CD4-positive, alpha-beta T cell (primary cell): ENCODE results near the gene PPM1H. TPM values are rescaled to one million over a fixed set of nuclear protein-coding genes. Genes with fewer than 3 reads are reported as not detected.
A peak's percentile ranks its signal among the peaks of the same experiment; 100 is the strongest.

Experiments
- ATAC-seq: fragments of 200-7000 bp; cut with Tn5 transposase; one replicate; pipeline ENCODE4 v1.10.0; 2022; ENCODE audit warnings: mild to moderate bottlenecking; ENCODE audit not compliant: poor library complexity
- CTCF ChIA-PET: fragments of 350-600 bp; sonication (Branson Sonifier 250); formaldehyde crosslinking; loops from one replicate; lab custom pipeline; 2021; ENCODE audit warnings: antibody characterized with exemption, inconsistent platforms; lab: Charles Lee
- POLR2A ChIA-PET: fragments of 350-600 bp; sonication (Branson Sonifier 250); formaldehyde crosslinking; loops from one replicate; lab custom pipeline; 2021; ENCODE audit warnings: antibody characterized with exemption, inconsistent platforms; lab: Charles Lee
- DNase-seq, 14 experiments: peaks; one replicate each; pipeline ENCODE4 v3.0.0-alpha.2; 2013 to 2020; ENCODE audit warnings: mixed read lengths in 2 of 14
- H3K27ac ChIP-seq, 2 donors: one replicate each; pipeline versions ENCODE4 v1.5.1 to v1.7.0; 2013; ENCODE audit warnings: low read length in 2 of 2, low read depth in 1 of 2, mild to moderate bottlenecking in 1 of 2
- H3K27me3 ChIP-seq, 2 experiments: 1 replicate in 1 of 2; 2 replicates in 1 of 2; pipeline versions ENCODE4 v1.6.1 to v1.7.0; 2013; ENCODE audit warnings: low read length in 2 of 2, control low read depth in 1 of 2, mild to moderate bottlenecking in 1 of 2, moderate library complexity in 1 of 2; ENCODE audit not compliant: insufficient read depth in 2 of 2, control insufficient read depth in 1 of 2
- H3K36me3 ChIP-seq: one replicate; pipeline ENCODE4 v1.6.1; 2013; ENCODE audit warnings: low read length, control low read depth; ENCODE audit not compliant: insufficient read depth
- H3K4me1 ChIP-seq: one replicate; pipeline ENCODE4 v1.6.1; 2013; ENCODE audit warnings: low read length, control low read depth; ENCODE audit not compliant: insufficient read depth
- H3K4me3 ChIP-seq: one replicate; pipeline ENCODE4 v1.5.1; 2013; ENCODE audit warnings: mild to moderate bottlenecking, low read length, moderate library complexity
- H3K9me3 ChIP-seq, 2 experiments: 1 replicate in 1 of 2; 2 replicates in 1 of 2; pipeline versions ENCODE4 v1.6.1 to v1.7.0; 2013; ENCODE audit warnings: low read length in 2 of 2, mild to moderate bottlenecking in 2 of 2, control low read depth in 1 of 2, moderate library complexity in 1 of 2; ENCODE audit not compliant: control insufficient read depth in 1 of 2, insufficient read depth in 1 of 2
- H3K27ac Mint-ChIP-seq: one replicate; pipeline ENCODE4 v1.8.0; 2020; ENCODE audit warnings: mixed read lengths
- H3K27me3 Mint-ChIP-seq: one replicate; pipeline ENCODE4 v1.8.0; 2021; ENCODE audit warnings: mixed read lengths
- H3K36me3 Mint-ChIP-seq: one replicate; pipeline ENCODE4 v1.8.0; 2021; ENCODE audit warnings: low read depth, mixed read lengths
- H3K4me1 Mint-ChIP-seq: one replicate; pipeline ENCODE4 v1.8.0; 2021; ENCODE audit warnings: low read depth, mixed read lengths
- H3K4me3 Mint-ChIP-seq: one replicate; pipeline ENCODE4 v1.8.0; 2020; ENCODE audit warnings: mild to moderate bottlenecking, mixed read lengths
- H3K9me3 Mint-ChIP-seq: one replicate; pipeline ENCODE4 v1.8.0; 2020; ENCODE audit warnings: mixed read lengths
- intact Hi-C, 2 experiments: fragments of 100-400 bp; cut with DNase I in 1 of 2; cut with micrococcal nuclease in 1 of 2; formaldehyde crosslinking; loops; one replicate each; pipeline versions ENCODE4 v1.15.1 to v1.9.0; 2023 to 2025; cut with DNase I, micrococcal nuclease
- total RNA-seq, 174 experiments: library from RNA in 2 of 174; stranded (reverse) in 2 of 174; gene quantifications; one replicate each; pipeline ENCODE4 v1.2.3 and lab custom pipeline; 2021 to 2026
- TF ChIP-seq, protein P1 (sequence below): fragments of 200-600 bp; IDR thresholded peaks from one replicate; pipeline ENCODE4 v1.8.0; 2022; ENCODE audit warnings: antibody characterized with exemption, mild to moderate bottlenecking

The PPM1H gene
- total RNA-seq, 2 experiments from 2014 or later = not detected

DNA sequence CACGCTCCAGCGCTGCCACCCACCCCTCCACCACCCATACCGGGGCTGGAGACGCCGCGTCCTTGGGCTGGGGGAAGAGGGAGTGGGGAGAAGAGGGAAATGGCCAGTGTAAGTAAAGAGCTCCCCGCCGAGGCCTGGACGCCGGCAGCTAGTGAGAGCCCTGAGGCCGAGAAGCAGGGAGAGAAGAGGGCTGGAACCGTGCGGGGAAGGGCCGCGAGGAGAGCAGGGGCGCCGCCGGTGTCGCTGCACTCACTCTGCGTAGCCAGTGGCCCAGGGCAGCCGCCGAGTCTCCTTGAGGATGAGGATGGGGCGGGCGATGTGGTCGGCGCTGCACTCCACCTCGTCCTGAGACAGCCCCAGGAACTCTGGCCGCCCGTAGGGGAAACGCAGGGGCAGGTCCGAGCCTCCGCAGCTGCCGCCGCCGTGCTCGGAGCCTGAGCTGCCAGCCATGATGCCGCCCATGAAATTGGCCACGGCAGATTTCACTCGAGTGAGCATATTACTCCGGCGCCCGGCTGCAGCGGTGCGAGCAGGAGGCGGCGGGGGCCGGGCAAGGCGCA is 631 bp downstream of the PPM1H start:
- H3K27me3 Mint-ChIP-seq = peaks cover 61% of the 10 kb centered on the region
- POLR2A ChIA-PET = no interaction called here
- peaks cover 14% of the 10 kb centered on the region for H3K4me1 Mint-ChIP-seq
- Histone ChIP-seq H3K4me1 (peaks cover 13% of the 10 kb centered on the region), H3K27me3 (peaks cover 22 to 51% of the 10 kb centered on the region in 2 experiments), H3K9me3 (peaks cover 0 to 8% of the 10 kb centered on the region in 2 experiments), H3K36me3 (no peaks in the 10 kb centered on the region), H3K27ac (no peak overlapping the region), H3K4me3 (peak overlapping the region; percentile 49)
- no peaks in the 10 kb centered on the region for H3K9me3 Mint-ChIP-seq
- no peak overlapping the region for H3K27ac Mint-ChIP-seq
- ATAC-seq (no peak), DNase-seq (peak in 2 of 14 experiments; percentile 2 to 11)
- H3K36me3 Mint-ChIP-seq = no peaks in the 10 kb centered on the region
- H3K4me3 Mint-ChIP-seq = peak overlapping the region; percentile 86
- TF ChIP-seq, protein P1, sequence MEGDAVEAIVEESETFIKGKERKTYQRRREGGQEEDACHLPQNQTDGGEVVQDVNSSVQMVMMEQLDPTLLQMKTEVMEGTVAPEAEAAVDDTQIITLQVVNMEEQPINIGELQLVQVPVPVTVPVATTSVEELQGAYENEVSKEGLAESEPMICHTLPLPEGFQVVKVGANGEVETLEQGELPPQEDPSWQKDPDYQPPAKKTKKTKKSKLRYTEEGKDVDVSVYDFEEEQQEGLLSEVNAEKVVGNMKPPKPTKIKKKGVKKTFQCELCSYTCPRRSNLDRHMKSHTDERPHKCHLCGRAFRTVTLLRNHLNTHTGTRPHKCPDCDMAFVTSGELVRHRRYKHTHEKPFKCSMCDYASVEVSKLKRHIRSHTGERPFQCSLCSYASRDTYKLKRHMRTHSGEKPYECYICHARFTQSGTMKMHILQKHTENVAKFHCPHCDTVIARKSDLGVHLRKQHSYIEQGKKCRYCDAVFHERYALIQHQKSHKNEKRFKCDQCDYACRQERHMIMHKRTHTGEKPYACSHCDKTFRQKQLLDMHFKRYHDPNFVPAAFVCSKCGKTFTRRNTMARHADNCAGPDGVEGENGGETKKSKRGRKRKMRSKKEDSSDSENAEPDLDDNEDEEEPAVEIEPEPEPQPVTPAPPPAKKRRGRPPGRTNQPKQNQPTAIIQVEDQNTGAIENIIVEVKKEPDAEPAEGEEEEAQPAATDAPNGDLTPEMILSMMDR = no peak
- CTCF ChIA-PET = no interaction called here
- intact Hi-C loops = no loop called here

DNA sequence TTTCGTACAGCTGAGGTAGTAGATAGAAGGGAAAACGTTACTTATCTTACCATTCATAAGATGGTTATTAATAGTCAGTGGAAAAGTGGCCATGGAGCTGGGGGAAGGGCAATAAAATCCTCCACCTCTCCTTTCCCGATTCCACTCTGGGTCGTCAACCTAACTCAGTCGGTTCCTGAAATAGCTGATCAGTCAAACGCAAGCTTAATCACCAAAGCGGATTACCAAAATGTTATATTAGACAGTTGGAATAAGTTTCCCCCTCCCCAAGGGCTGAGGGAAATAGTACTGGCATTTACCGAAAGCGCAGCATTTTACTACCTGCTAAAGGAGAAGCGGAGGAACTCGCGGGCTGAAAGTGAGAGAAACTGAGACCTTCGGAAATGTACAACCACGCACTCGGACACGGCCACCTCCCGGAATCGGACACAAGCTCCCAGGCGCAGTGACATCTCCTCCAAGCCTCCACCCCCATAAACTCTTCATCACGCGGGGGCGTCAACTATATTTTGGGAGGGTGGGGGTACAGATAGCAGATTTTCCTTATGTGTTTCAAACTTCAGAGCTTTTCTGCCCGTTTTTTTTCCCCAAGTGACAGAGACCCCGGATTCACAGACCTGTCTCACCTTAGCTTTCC is 1.2 kb downstream of the PPM1H start:
- TF ChIP-seq, protein P1 = no peak
- no peaks in the 10 kb centered on the region for H3K36me3 Mint-ChIP-seq
- H3K27me3 ChIP-seq = peaks cover 22 to 51% of the 10 kb centered on the region in 2 experiments
- H3K4me3 Mint-ChIP-seq = peak overlapping the region; percentile 86
- H3K36me3 ChIP-seq = no peaks in the 10 kb centered on the region
- peaks cover 14% of the 10 kb centered on the region for H3K4me1 Mint-ChIP-seq
- ChIA-PET CTCF (no interaction called here), POLR2A (no interaction called here)
- peak in 1 of 14 experiments; percentile 2 for DNase-seq
- peaks cover 63% of the 10 kb centered on the region for H3K27me3 Mint-ChIP-seq
- no peak for ATAC-seq
- no peak overlapping the region for H3K27ac Mint-ChIP-seq
- no peaks in the 10 kb centered on the region for H3K9me3 Mint-ChIP-seq
- H3K4me3 ChIP-seq = peak overlapping the region; percentile 49
- H3K4me1 ChIP-seq = peaks cover 13% of the 10 kb centered on the region
- H3K27ac ChIP-seq = no peak overlapping the region
- intact Hi-C loops = no loop called here
- peaks cover 0 to 8% of the 10 kb centered on the region in 2 experiments for H3K9me3 ChIP-seq

DNA sequence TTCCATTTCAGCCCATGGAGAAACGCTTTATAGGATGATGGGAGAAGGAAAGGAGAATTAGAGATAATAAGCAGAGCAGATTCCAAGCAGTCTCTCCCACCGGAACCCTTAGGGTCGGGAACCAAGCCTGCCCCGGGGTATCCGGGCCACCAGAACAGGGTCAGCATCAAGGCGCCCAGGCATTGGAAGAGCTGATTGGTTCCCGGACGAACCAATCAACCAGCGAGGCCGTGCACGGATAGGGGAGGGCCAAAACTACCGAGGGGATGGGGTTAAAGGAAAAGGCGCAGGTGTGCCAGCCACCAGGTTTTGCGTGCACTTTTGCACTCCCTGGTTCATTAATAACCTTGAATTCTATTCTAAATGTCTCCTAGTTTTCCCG is 1.7 kb downstream of the PPM1H start:
- H3K27ac Mint-ChIP-seq = no peak overlapping the region
- TF ChIP-seq, protein P1 = no peak
- H3K36me3 Mint-ChIP-seq = no peaks in the 10 kb centered on the region
- intact Hi-C loops = no loop called here
- ChIA-PET CTCF (no interaction called here), POLR2A (no interaction called here)
- H3K27me3 Mint-ChIP-seq = peaks cover 67% of the 10 kb centered on the region
- peak overlapping the region; percentile 86 for H3K4me3 Mint-ChIP-seq
- Histone ChIP-seq H3K27ac (no peak overlapping the region), H3K4me3 (no peak overlapping the region), H3K9me3 (peaks cover 0 to 8% of the 10 kb centered on the region in 2 experiments), H3K36me3 (no peaks in the 10 kb centered on the region), H3K27me3 (peaks cover 22 to 51% of the 10 kb centered on the region in 2 experiments), H3K4me1 (peaks cover 13% of the 10 kb centered on the region)
- peaks cover 14% of the 10 kb centered on the region for H3K4me1 Mint-ChIP-seq
- no peaks in the 10 kb centered on the region for H3K9me3 Mint-ChIP-seq
- ATAC-seq = no peak
- DNase-seq = no peak
